OCI-LY3 (cell line): ENCODE results near the gene VPS72.

ENCODE experiments used
- H2AFZ ChIP-seq: fragments of 200-600, 300-600 bp; shearing (Covaris generic); 2 replicates; pipeline ENCODE4 v1.6.0; 2014; ENCODE audit warnings: antibody characterized with exemption, low read depth, low read length
- H3K27ac ChIP-seq: fragments of 200-600, 300-600 bp; sonication (generic); 2 replicates; pipeline ENCODE4 v1.5.1; 2014; ENCODE audit warnings: mild to moderate bottlenecking, low read length, moderate library complexity, mixed read lengths
- H3K27me3 ChIP-seq: fragments of 200-600, 300-600 bp; sonication (generic); 2 replicates; pipeline ENCODE4 v1.6.1; 2014; ENCODE audit warnings: low read depth, low read length, mixed read lengths
- H3K36me3 ChIP-seq: fragments of 200-600, 300-600 bp; sonication (generic); replicated peaks from 2 replicates; pipeline ENCODE3; 2014; ENCODE audit warnings: low read depth, low read length, mixed read lengths
- H3K4me1 ChIP-seq: fragments of 300-600, 200-600 bp; sonication (generic); 2 replicates; pipeline ENCODE4 v1.6.1; 2014; ENCODE audit warnings: low read length, mixed read lengths
- H3K4me2 ChIP-seq: fragments of 200-600, 300-600 bp; sonication (generic); 2 replicates; pipeline ENCODE4 v1.6.1; 2014; ENCODE audit warnings: low read length, mixed read lengths
- H3K4me3 ChIP-seq: fragments of 300-600, 200-600 bp; sonication (generic); 2 replicates; pipeline ENCODE4 v1.5.1; 2014; ENCODE audit warnings: antibody characterized with exemption, mild to moderate bottlenecking, low read length, moderate library complexity
- H3K79me2 ChIP-seq: fragments of 300-600, 200-600 bp; shearing (Covaris generic); 2 replicates; pipeline ENCODE4 v1.6.1; 2014; ENCODE audit warnings: mild to moderate bottlenecking, low read length, mixed read lengths
- H3K9ac ChIP-seq: fragments of 300-600, 200-600 bp; shearing (Covaris generic); 2 replicates; pipeline ENCODE4 v1.6.0; 2014; ENCODE audit warnings: mild to moderate bottlenecking, low read length, moderate library complexity
- H3K9me3 ChIP-seq: fragments of 200-600, 300-600 bp; shearing (Covaris generic); 2 replicates; pipeline ENCODE4 v1.6.1; 2014; ENCODE audit warnings: low read length, mixed read lengths; ENCODE audit not compliant: insufficient read depth
- H4K20me1 ChIP-seq: fragments of 200-600, 300-600 bp; sonication (generic); 2 replicates; pipeline ENCODE4 v1.6.1; 2016; ENCODE audit warnings: low read length, mixed read lengths; ENCODE audit not compliant: insufficient read depth
- EZH2phosphoT487 ChIP-seq: fragments of 200-600 bp; shearing (Covaris generic); IDR thresholded peaks from 2 replicates; pipeline ENCODE4 v1.6.1; 2018; ENCODE audit warnings: antibody characterized with exemption, mixed run types, low read depth
- TF ChIP-seq, protein P1 (sequence below): fragments of 200-600, 300-600 bp; sonication (generic); IDR thresholded peaks from 2 replicates; pipeline ENCODE4 v1.5.1; 2014; ENCODE audit warnings: antibody characterized with exemption, low read length, low read depth

Gene VPS72

DNA sequence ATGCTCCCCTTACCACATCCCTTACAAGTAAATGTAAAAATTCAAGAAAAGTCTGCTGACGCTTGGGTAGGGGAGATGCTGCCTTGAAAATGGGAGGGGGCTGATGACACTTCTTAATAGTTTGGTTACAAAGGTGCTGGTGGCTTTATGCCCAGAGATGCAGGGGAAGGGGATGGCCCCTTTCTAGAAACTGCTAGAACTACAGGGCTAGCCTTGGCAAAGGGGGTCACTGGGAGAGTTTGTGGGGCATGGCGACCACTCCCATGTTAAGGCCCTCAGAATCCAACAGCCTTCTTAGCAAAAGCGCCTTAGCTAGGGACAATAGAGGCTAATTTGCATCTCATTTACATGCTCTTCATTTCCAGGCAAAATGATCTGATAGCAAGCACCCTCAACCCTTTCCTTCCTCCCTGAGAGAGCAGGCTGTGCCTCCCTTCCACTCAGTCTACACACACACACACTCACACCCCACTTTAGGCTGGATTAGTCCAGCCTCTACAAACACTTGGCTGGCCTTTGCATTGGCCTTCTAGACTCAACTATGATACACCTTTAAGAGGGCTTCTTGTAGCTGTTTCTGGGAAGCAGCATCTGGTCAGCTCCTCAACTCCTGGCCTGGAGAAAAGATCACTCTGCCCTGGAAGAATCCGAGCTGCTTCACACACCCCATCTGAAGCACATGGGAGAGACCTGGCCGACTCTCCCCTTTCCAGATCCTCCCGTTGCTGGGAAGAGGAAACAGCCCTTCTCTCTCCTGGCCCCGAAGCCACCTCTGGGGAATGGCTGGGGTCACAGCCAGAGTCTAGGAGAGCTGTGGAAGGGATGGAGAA, 45.3 kb downstream of the VPS72 start:
- no peak overlapping the region for H3K4me2 ChIP-seq
- H4K20me1 ChIP-seq = no peaks in the 10 kb centered on the region
- H3K36me3 ChIP-seq = no peaks in the 10 kb centered on the region
- H3K9ac ChIP-seq = no peak overlapping the region
- no peaks in the 10 kb centered on the region for H3K9me3 ChIP-seq
- H3K27me3 ChIP-seq = no peaks in the 10 kb centered on the region; the same call in 1 of the 2 replicates
- H3K79me2 ChIP-seq = no peaks in the 10 kb centered on the region
- peaks cover 6% of the 10 kb centered on the region; the same call in 1 of the 2 replicates for H3K4me1 ChIP-seq
- H3K27ac ChIP-seq = no peak overlapping the region
- no peak overlapping the region for H2AFZ ChIP-seq
- no peak for TF ChIP-seq EZH2phosphoT487
- TF ChIP-seq, protein P1, sequence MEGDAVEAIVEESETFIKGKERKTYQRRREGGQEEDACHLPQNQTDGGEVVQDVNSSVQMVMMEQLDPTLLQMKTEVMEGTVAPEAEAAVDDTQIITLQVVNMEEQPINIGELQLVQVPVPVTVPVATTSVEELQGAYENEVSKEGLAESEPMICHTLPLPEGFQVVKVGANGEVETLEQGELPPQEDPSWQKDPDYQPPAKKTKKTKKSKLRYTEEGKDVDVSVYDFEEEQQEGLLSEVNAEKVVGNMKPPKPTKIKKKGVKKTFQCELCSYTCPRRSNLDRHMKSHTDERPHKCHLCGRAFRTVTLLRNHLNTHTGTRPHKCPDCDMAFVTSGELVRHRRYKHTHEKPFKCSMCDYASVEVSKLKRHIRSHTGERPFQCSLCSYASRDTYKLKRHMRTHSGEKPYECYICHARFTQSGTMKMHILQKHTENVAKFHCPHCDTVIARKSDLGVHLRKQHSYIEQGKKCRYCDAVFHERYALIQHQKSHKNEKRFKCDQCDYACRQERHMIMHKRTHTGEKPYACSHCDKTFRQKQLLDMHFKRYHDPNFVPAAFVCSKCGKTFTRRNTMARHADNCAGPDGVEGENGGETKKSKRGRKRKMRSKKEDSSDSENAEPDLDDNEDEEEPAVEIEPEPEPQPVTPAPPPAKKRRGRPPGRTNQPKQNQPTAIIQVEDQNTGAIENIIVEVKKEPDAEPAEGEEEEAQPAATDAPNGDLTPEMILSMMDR = no peak
- H3K4me3 ChIP-seq = no peak overlapping the region

DNA sequence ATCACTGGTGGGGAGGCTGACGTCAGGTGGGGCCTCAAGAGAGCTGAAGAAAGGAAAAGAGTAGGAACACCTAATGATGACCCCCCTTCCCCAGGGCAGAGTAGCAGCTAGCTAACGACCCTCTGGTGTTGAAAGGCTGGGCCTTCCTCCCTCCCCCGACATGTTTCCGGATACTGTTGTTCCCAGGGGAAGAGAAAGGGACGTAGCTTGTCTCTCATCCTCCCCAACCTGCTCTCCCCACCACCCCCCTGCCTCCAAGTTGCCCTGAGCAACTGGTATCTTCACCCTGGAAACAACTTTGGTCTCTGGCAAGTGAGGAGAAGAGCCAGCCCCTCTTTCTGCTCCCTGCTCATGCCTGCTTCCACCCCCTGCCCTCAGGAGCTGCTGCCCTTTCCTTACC, 46.0 kb downstream of the VPS72 start:
- H4K20me1 ChIP-seq = no peaks in the 10 kb centered on the region
- H3K9ac ChIP-seq = no peak overlapping the region
- H3K4me1 ChIP-seq = peaks cover 6% of the 10 kb centered on the region; the same call in 1 of the 2 replicates
- no peak overlapping the region for H3K4me2 ChIP-seq
- H3K27me3 ChIP-seq = no peaks in the 10 kb centered on the region; the same call in 1 of the 2 replicates
- no peaks in the 10 kb centered on the region for H3K79me2 ChIP-seq
- TF ChIP-seq, protein P1 = no peak
- TF ChIP-seq EZH2phosphoT487 = no peak
- no peak overlapping the region for H2AFZ ChIP-seq
- H3K4me3 ChIP-seq = no peak overlapping the region
- no peaks in the 10 kb centered on the region for H3K36me3 ChIP-seq
- H3K27ac ChIP-seq = no peak overlapping the region
- no peaks in the 10 kb centered on the region for H3K9me3 ChIP-seq

DNA sequence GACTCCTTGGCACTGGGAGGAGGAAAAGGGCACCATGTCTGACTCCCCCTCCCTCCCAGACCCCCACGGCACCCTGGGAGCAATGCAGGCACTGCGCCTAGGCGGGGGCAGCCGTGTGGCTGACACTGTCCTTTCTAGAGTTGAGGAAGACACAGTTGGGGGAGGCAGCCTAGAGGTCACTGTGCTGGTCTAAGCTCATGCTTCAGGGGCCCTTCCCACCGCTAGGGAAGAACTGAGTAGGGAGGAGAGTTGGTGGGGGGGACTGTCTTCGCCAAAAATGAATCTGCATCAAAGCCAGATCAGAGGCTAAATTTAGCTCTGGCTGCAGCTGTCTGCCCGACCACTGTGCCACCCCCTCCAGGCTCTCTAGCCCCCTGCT, 47.0 kb downstream of the VPS72 start:
- Histone ChIP-seq H3K4me1 (peaks cover 6% of the 10 kb centered on the region; the same call in 1 of the 2 replicates), H2AFZ (no peak overlapping the region), H3K4me3 (no peak overlapping the region), H3K27me3 (no peaks in the 10 kb centered on the region; the same call in 1 of the 2 replicates), H3K79me2 (no peaks in the 10 kb centered on the region), H3K9ac (no peak overlapping the region), H3K4me2 (no peak overlapping the region), H3K36me3 (no peaks in the 10 kb centered on the region), H3K27ac (no peak overlapping the region), H3K9me3 (no peaks in the 10 kb centered on the region), H4K20me1 (no peaks in the 10 kb centered on the region)
- TF ChIP-seq, protein P1 = no peak
- no peak for TF ChIP-seq EZH2phosphoT487

DNA sequence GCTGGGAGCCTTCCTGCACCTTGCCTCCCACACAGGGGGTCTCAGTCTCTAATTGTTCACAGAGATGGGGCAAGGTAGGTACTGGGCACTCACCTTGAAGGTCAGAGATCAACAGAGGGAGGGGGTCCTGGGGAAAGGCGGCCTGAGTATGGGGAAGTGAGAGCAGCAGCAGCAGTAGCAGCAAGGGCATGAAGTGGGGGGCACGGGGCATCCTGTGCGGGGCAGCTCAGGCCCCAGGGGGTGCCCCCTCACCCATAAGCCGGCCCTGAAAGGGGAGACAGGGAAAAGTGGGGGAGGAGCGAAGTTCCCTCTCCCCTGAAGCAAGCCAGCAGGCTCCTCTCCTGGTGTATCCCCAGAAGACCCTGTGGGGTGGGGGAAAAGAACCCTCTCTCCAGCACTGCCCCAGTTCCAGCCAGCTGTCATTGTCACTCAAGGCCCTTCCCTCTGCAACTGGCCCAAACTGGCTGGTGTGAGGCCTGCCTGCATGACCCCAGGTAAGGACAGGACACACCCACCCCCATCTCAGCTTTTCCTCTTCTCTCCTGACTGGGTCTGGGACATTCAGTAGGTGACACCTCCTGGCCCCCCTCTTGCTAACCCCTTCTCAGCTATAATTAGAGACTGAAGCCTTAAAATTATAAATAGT, 47.5 kb downstream of the VPS72 start:
- H2AFZ ChIP-seq = no peak overlapping the region
- H3K9me3 ChIP-seq = no peaks in the 10 kb centered on the region
- TF ChIP-seq EZH2phosphoT487 = no peak
- TF ChIP-seq, protein P1 = no peak
- H3K36me3 ChIP-seq = no peaks in the 10 kb centered on the region
- H3K79me2 ChIP-seq = no peaks in the 10 kb centered on the region
- H3K27me3 ChIP-seq = no peaks in the 10 kb centered on the region; the same call in 1 of the 2 replicates
- no peaks in the 10 kb centered on the region for H4K20me1 ChIP-seq
- no peak overlapping the region for H3K27ac ChIP-seq
- H3K9ac ChIP-seq = no peak overlapping the region
- peaks cover 6% of the 10 kb centered on the region; the same call in 1 of the 2 replicates for H3K4me1 ChIP-seq
- no peak overlapping the region for H3K4me3 ChIP-seq
- H3K4me2 ChIP-seq = no peak overlapping the region
